ENCODE data around the gene BAIAP2L2.

The BAIAP2L2 gene

GRCh38 chr22:38106814-38107578, 3.5 kb downstream of the BAIAP2L2 start:
- no peak for TF ChIP-seq CTCF (IDR thresholded peaks at IDR 0.05; ENCODE audit: insufficient read depth, low read depth, low read length, missing control alignments)
- no peak for DNase-seq (ENCODE audit: low read depth)
- no peak overlapping the region for H3K4me3 ChIP-seq (ENCODE audit: low read depth, low read length)

GRCh38 chr22:38104084-38104483, 6.4 kb downstream of the BAIAP2L2 start:
- TF ChIP-seq CTCF (IDR thresholded peaks at IDR 0.05; ENCODE audit: insufficient read depth, low read depth, low read length, missing control alignments) = peak; percentile 29
- no peak overlapping the region for H3K4me3 ChIP-seq (ENCODE audit: low read depth, low read length)
- DNase-seq (ENCODE audit: low read depth) = no peak

GRCh38 chr22:38103641-38104040, 6.8 kb downstream of the BAIAP2L2 start:
- DNase-seq (ENCODE audit: low read depth) = no peak
- H3K4me3 ChIP-seq (ENCODE audit: low read depth, low read length) = no peak overlapping the region
- TF ChIP-seq CTCF (IDR thresholded peaks at IDR 0.05; ENCODE audit: insufficient read depth, low read depth, low read length, missing control alignments) = no peak

GRCh38 chr22:38098410-38099249, 11.9 kb downstream of the BAIAP2L2 start:
- no peak overlapping the region for H3K4me3 ChIP-seq (ENCODE audit: low read depth, low read length)
- no peak for DNase-seq (ENCODE audit: low read depth)
- no peak for TF ChIP-seq CTCF (IDR thresholded peaks at IDR 0.05; ENCODE audit: insufficient read depth, low read depth, low read length, missing control alignments)

GRCh38 chr22:38097557-38098409, 12.7 kb downstream of the BAIAP2L2 start:
- peak; percentile 20 for DNase-seq (ENCODE audit: low read depth)
- TF ChIP-seq CTCF (IDR thresholded peaks at IDR 0.05; ENCODE audit: insufficient read depth, low read depth, low read length, missing control alignments) = peak; percentile 23
- H3K4me3 ChIP-seq (ENCODE audit: low read depth, low read length) = no peak overlapping the region

DNA sequence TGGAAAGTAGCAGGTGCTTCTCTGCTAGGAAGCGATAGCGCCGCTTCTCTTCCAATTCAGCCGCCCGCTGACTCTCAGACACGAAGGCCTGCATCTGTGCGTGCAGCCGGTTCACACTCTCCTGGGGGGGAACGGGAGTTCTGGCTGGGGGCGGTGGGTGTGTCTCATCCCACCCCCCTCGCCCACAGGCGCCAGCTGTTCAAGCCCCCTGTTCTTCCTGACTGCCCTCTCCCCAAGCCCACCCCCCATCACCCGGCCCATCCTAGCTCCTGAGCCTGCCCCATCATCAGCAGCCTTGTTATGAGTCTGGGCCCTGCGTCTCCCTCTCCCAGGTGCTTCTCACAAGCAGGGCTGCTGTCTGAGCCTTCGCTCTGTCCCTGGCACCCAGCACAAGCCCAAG, 13.4 kb downstream of the BAIAP2L2 start:
- no peak overlapping the region for H3K4me3 ChIP-seq (ENCODE audit: low read depth, low read length)
- TF ChIP-seq CTCF (IDR thresholded peaks at IDR 0.05; ENCODE audit: insufficient read depth, low read depth, low read length, missing control alignments) = no peak
- no peak for DNase-seq (ENCODE audit: low read depth)
